Urinary bladder (tissue), 4 donors: ENCODE measurements around the gene UBB. TPM values are rescaled to one million over a fixed set of nuclear protein-coding genes. Genes with fewer than 3 reads are reported as not detected.
A peak's percentile ranks its signal among the peaks of the same experiment; 100 is the strongest.

Experiments
- DNase-seq: peaks from one replicate; pipeline ENCODE4 v3.0.0-alpha.2; 2015; ENCODE audit errors: extremely low spot score
- H3K27ac ChIP-seq: one replicate; pipeline ENCODE4 v1.5.1; 2013; ENCODE audit warnings: low read depth, mild to moderate bottlenecking, moderate library complexity
- H3K36me3 ChIP-seq: one replicate; pipeline ENCODE4 v1.6.1; 2013; ENCODE audit warnings: mild to moderate bottlenecking, moderate library complexity; ENCODE audit not compliant: insufficient read depth
- H3K4me1 ChIP-seq: one replicate; pipeline ENCODE4 v1.6.1; 2013; ENCODE audit warnings: mild to moderate bottlenecking, moderate library complexity; ENCODE audit not compliant: insufficient read depth
- H3K4me3 ChIP-seq: one replicate; pipeline ENCODE4 v1.5.1; 2013; ENCODE audit warnings: low read depth, low read length
- WGBS: extraction: QIAGEN DNeasy Blood & Tissue Kit; methylation state at CpG from one replicate; pipeline ENCODE4 v1.1.7; 2013; 5-methylcytosine and 5-hydroxymethylcytosine counted together
- polyA plus RNA-seq: library from polyadenylated mRNA; stranded (reverse); fragments of 200-250 nt; gene quantifications from one replicate; pipeline ENCODE4 v1.2.3, GENCODE V29; 2013
- total RNA-seq: library from RNA; depleted of rRNA; stranded (reverse); fragments of >200 nt; gene quantifications from one replicate; pipeline ENCODE4 v1.2.3, GENCODE V29; 2014
- donor health status: healthy with polysubstance abuse.
- donor health status: healthy.

Gene UBB
- total RNA-seq (1,468 TPM), polyA plus RNA-seq (1,242 TPM)

GRCh38 chr17:16380640-16381495, at the start of gene UBB:
UBB (plus strand) TSS chr17:16381091; CDS start chr17:16381908, 817 bp downstream.
- under 1% methylated on average over 67 of the region's 67 CpGs for WGBS
- Histone ChIP-seq H3K4me3 (peak within 1 kb of the TSS; percentile 67), H3K36me3 (peaks cover 6% of the 10 kb centered on the region), H3K27ac (peak within 1 kb of the TSS; percentile 89), H3K4me1 (no peaks in the 10 kb centered on the region)
- DNase-seq, result peak; percentile 94

GRCh38 chr17:16338391-16338790, 42.5 kb upstream of the UBB start:
- Histone ChIP-seq H3K36me3 (no peaks in the 10 kb centered on the region), H3K4me1 (no peaks in the 10 kb centered on the region), H3K4me3 (no peak overlapping the region), H3K27ac (no peak overlapping the region)
- WGBS, result 91% methylated on average over 3 of the region's 3 CpGs
- no peak for DNase-seq

DNA sequence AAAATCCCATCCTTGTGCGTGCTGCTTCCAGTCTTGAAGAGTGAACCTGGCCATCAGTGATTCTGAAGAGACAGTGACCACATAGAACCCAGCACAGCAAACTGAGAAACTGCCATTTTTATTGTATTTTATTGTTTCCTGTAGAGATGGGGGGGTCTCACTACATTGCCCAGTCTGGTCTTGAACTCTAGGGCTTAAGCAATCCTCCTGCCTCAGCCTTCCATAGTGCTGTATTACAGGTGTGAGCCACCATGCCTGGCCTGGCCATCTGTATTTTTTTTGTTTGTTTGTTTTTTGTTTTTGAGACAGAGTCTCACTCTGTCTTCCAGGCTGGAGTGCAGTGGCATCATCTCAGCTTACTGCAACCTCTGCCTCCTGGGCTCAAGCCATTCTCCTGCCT, 41.5 kb upstream of the UBB start:
- 97% methylated on average over 1 of the region's 1 CpG for WGBS

GRCh38 chr17:16339959-16340358, 40.9 kb upstream of the UBB start:
- Histone ChIP-seq H3K27ac (no peak overlapping the region), H3K4me1 (no peaks in the 10 kb centered on the region), H3K4me3 (no peak overlapping the region), H3K36me3 (peaks cover 2% of the 10 kb centered on the region)
- DNase-seq, result no peak
- 91% methylated on average over 1 of the region's 1 CpG for WGBS

More for the DNA sequence above, 41.5 kb upstream of the UBB start:
- Histone ChIP-seq H3K4me1 (no peaks in the 10 kb centered on the region), H3K36me3 (peaks cover 2% of the 10 kb centered on the region), H3K4me3 (no peak overlapping the region), H3K27ac (no peak overlapping the region)
- no peak for DNase-seq

DNA sequence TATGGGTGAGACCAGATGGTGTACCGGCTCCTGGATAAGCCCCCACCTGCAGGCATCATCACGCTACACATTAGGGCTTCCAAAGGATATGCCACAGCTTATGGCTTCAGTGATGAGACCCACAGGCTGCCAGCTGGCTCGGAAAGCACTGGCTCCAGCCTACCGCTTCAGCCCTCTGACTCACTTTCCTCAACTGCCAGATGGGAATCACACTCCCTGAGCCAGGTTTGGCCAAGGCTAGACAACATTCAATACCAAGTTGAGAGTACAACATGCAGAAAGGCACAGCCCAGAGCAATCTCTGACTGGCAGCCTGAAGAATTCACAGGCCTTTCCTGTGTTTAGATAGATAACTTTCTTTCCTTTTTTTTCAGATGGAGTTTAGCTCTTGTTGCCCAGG, 37.9 kb upstream of the UBB start:
- 81% methylated on average over 4 of the region's 4 CpGs for WGBS
- H3K4me1 ChIP-seq, result no peaks in the 10 kb centered on the region
- H3K4me3 ChIP-seq, result no peak overlapping the region
- H3K36me3 ChIP-seq, result peaks cover 2% of the 10 kb centered on the region
- no peak overlapping the region for H3K27ac ChIP-seq
- DNase-seq, result no peak

- H3K4me1 ChIP-seq, result no peaks in the 10 kb centered on the region
- DNase-seq, result no peak
- H3K27ac ChIP-seq, result no peak overlapping the region
- H3K36me3 ChIP-seq, result peaks cover 5% of the 10 kb centered on the region
- 94% methylated on average over 3 of the region's 3 CpGs for WGBS
- no peak overlapping the region for H3K4me3 ChIP-seq
These were observed 37.3 kb upstream of the UBB start for GRCh38 chr17:16343569-16343968.

- no peak for DNase-seq
- 84% methylated on average over 5 of the region's 5 CpGs for WGBS
- Histone ChIP-seq H3K36me3 (peaks cover 7% of the 10 kb centered on the region), H3K27ac (no peak overlapping the region), H3K4me1 (no peaks in the 10 kb centered on the region), H3K4me3 (no peak overlapping the region)
These were observed 35.3 kb upstream of the UBB start for GRCh38 chr17:16345565-16345964.

DNA sequence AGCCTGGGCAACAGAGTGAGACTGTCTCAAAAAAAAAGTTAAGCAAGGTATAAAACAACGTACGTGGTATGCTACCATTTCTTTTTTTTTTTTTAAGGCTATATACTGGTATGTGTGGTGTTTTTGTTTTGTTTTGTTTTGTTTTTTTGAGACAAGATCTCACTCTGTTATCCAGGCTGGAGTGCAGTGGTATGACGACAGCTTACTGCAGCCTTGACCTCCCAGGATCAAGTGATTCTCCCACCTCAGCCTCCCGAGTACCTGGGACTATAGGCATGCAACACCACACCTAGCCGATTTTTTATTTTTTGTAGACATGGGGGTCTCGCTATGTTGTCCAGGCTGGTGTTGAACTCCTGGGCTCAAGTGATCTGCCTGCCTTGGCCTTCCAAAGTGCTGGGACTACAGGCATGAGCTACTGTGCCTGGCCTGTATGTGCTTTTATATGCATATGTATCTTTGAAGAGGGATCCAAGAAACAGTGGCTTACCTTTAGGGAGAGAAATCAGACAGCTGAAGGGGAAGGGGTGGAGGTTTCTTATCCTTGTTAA, 34.1 kb upstream of the UBB start:
- Histone ChIP-seq H3K4me3 (no peak overlapping the region), H3K36me3 (peaks cover 7% of the 10 kb centered on the region), H3K27ac (no peak overlapping the region), H3K4me1 (no peaks in the 10 kb centered on the region)
- DNase-seq, result no peak
- WGBS, result 96% methylated on average over 6 of the region's 6 CpGs

DNA sequence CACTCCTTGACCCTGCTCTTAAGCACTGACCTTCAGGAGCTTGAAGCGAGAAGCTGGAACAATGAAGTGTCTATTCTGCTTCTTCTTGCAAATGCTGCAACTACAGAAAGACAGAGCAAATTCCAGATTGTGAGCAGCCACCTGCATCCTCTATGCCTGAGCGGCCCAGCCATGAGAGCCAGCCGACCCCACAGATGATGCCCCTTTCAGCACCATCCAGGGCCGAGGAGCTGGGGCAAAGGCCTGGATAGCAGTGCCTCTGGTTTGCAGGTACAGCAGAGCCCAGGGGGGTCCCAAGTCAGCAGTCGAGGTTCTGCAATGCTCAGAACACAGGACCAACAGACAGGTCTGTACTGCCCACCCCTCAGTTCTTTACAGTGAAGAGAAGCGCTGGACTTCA, 32.3 kb upstream of the UBB start:
- H3K4me3 ChIP-seq, result no peak overlapping the region
- WGBS, result 93% methylated on average over 6 of the region's 6 CpGs
- no peak overlapping the region for H3K27ac ChIP-seq
- DNase-seq, result no peak
- H3K4me1 ChIP-seq, result no peaks in the 10 kb centered on the region
- H3K36me3 ChIP-seq, result peaks cover 7% of the 10 kb centered on the region

GRCh38 chr17:16349431-16349830, 31.5 kb upstream of the UBB start:
- no peak for DNase-seq
- no peaks in the 10 kb centered on the region for H3K4me1 ChIP-seq
- H3K27ac ChIP-seq, result no peak overlapping the region
- 96% methylated on average over 5 of the region's 5 CpGs for WGBS
- no peak overlapping the region for H3K4me3 ChIP-seq
- H3K36me3 ChIP-seq, result peaks cover 5% of the 10 kb centered on the region

GRCh38 chr17:16351831-16352230, 29.1 kb upstream of the UBB start:
- H3K27ac ChIP-seq, result no peak overlapping the region

DNA sequence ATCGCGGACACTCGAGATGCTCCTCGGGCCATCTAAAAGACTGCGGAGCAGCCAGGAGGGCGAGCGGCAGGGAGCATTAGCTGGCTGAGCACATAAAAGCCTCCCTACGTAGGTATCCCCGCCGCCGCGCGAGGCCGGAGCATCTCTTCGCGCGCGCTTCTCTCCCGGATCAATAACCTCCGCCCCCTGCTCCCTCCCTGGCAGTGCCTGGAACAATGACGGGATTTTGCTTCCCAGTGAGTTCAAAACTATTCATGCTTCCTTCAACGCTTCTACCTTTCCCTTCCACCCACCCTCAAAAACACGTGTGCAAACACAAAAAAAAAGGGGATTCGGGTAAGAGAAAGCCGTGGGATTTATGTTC, 28.6 kb upstream of the UBB start:
- Histone ChIP-seq H3K36me3 (peaks cover 5% of the 10 kb centered on the region), H3K4me3 (peak overlapping the region; percentile 68), H3K4me1 (no peaks in the 10 kb centered on the region), H3K27ac (no peak overlapping the region)
- WGBS, result 1% methylated on average over 25 of the region's 25 CpGs
- DNase-seq, result no peak

More at GRCh38 chr17:16351831-16352230, 29.1 kb upstream of the UBB start:
- H3K36me3 ChIP-seq, result peaks cover 5% of the 10 kb centered on the region
- DNase-seq, result no peak
- 35% methylated on average over 10 of the region's 10 CpGs for WGBS
- H3K4me1 ChIP-seq, result no peaks in the 10 kb centered on the region
- H3K4me3 ChIP-seq, result peak overlapping the region; percentile 68

DNA sequence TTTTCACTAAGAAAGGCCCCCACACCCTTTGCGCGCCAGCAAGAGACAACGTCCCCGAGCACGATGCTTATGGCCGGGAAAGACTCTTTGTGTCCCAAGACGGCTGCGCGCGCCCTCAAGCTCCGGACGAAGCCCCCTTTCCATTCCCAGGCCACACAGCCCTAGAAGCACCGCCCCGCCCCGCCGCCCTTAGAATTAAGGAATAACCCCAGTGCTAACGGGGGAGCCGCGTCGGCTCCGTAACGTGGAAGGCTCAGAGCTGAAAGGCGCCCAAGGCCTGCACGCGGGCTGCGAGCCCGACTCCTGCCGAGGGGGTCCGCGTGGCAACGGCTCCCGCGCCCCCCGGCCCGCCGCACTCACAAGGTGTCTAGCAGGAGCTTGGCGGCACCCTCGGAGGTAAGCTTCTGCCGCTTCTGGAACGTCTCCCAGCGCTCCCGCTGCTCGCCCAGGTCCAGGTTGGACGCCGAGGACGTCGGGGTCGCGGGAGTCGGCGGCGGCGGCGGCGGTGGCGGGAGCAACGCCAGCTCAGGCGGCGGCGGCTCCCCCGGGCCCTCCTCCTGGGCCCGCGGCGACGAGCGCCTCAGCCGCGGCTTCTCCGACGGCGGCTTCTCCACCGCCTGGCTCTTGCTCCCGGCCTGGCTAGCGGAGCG, 28.1 kb upstream of the UBB start:
- DNase-seq, result no peak
- Histone ChIP-seq H3K4me1 (no peaks in the 10 kb centered on the region), H3K4me3 (peak overlapping the region; percentile 68), H3K36me3 (peaks cover 5% of the 10 kb centered on the region), H3K27ac (no peak overlapping the region)
- WGBS, result under 1% methylated on average over 75 of the region's 75 CpGs
